Neural cell (in vitro differentiated cells): ENCODE results near the gene OR52H1. TPM values are rescaled to one million over a fixed set of nuclear protein-coding genes. Genes with fewer than 3 reads are reported as not detected.

Experiments used
- H2AFZ ChIP-seq: fragments of 200-600, 300-800 bp; sonication (generic), shearing (Covaris generic); 2 replicates; pipeline ENCODE4 v1.6.0; 2014; ENCODE audit warnings: low read depth, mild to moderate bottlenecking, antibody characterized with exemption, low read length, moderate library complexity
- H3F3A ChIP-seq: fragments of 200-600 bp; shearing (Covaris generic); 2 replicates; pipeline ENCODE4 v1.6.1; 2016; ENCODE audit warnings: mild to moderate bottlenecking, moderate library complexity, mixed read lengths, antibody characterized with exemption, low read length; ENCODE audit not compliant: insufficient read depth, poor library complexity, severe bottlenecking
- H3K27ac ChIP-seq: fragments of 200-600, 300-800 bp; sonication (generic), shearing (Covaris generic); 2 replicates; pipeline ENCODE4 v1.5.1; 2014; ENCODE audit warnings: mild to moderate bottlenecking, low read length, moderate library complexity
- H3K27me3 ChIP-seq: fragments of 300-800, 200-600 bp; sonication (generic), shearing (Covaris generic); 2 replicates; pipeline ENCODE4 v1.6.0; 2014; ENCODE audit warnings: mild to moderate bottlenecking, low read depth, low read length, moderate library complexity; ENCODE audit not compliant: insufficient read depth
- H3K36me3 ChIP-seq: fragments of 300-800, 200-600 bp; sonication (generic), shearing (Covaris generic); 2 replicates; pipeline ENCODE4 v1.5.1; 2014; ENCODE audit warnings: mild to moderate bottlenecking, antibody characterized with exemption, low read length, moderate library complexity; ENCODE audit not compliant: insufficient read depth
- H3K4me2 ChIP-seq: fragments of 300-800, 200-600 bp; sonication (generic), shearing (Covaris generic); 2 replicates; pipeline ENCODE4 v1.6.0; 2014; ENCODE audit warnings: mild to moderate bottlenecking, low read length
- H3K4me3 ChIP-seq: fragments of 300-800, 200-600 bp; sonication (generic), shearing (Covaris generic); 2 replicates; pipeline ENCODE4 v1.5.1; 2014; ENCODE audit warnings: mild to moderate bottlenecking, low read length, moderate library complexity
- H3K79me2 ChIP-seq: fragments of 200-600 bp; shearing (Covaris generic); replicated peaks from 2 replicates; pipeline ENCODE4 v1.6.0; 2014; ENCODE audit warnings: mild to moderate bottlenecking, low read length, moderate library complexity; ENCODE audit not compliant: insufficient read depth
- H3K9ac ChIP-seq: fragments of 300-800, 200-600 bp; sonication (generic), shearing (Covaris generic); 2 replicates; pipeline ENCODE4 v1.6.1; 2016; ENCODE audit warnings: mild to moderate bottlenecking, low read length, mixed read lengths
- H3K9me2 ChIP-seq: fragments of 200-600 bp; shearing (Covaris generic); 2 replicates; pipeline ENCODE4 v1.6.1; 2016; ENCODE audit warnings: mild to moderate bottlenecking, low read length, mixed read lengths; ENCODE audit not compliant: insufficient read depth
- H3K9me3 ChIP-seq: fragments of 200-600, 300-800 bp; sonication (generic), shearing (Covaris generic); 2 replicates; pipeline ENCODE4 v1.6.1; 2016; ENCODE audit warnings: mild to moderate bottlenecking, mixed run types, low read length, moderate library complexity, mixed read lengths
- H4K20me1 ChIP-seq: fragments of 200-600 bp; shearing (Covaris generic); 2 replicates; pipeline ENCODE4 v1.6.1; 2016; ENCODE audit warnings: mild to moderate bottlenecking, mixed run types; ENCODE audit not compliant: insufficient read depth
- EP300 ChIP-seq: fragments of 450-650 bp; conservative IDR thresholded peaks from 2 replicates; pipeline ENCODE4 v1.6.1; 2014; ENCODE audit warnings: antibody characterized with exemption, mild to moderate bottlenecking, moderate library complexity; ENCODE audit not compliant: poor library complexity, severe bottlenecking
- EZH2 ChIP-seq: fragments of 200-600, 300-800 bp; shearing (Covaris generic), sonication (generic); IDR thresholded peaks from 2 replicates; pipeline ENCODE4 v1.6.1; 2014; ENCODE audit warnings: antibody characterized with exemption, low read length, borderline replicate concordance, mild to moderate bottlenecking; ENCODE audit not compliant: insufficient read depth, poor library complexity, severe bottlenecking
- MXI1 ChIP-seq: fragments of 450-650 bp; conservative IDR thresholded peaks from 2 replicates; pipeline ENCODE4 v1.6.1; 2014; ENCODE audit warnings: antibody characterized with exemption, mild to moderate bottlenecking; ENCODE audit not compliant: poor library complexity, severe bottlenecking
- POLR2AphosphoS5 ChIP-seq: IDR thresholded peaks from 2 replicates; pipeline ENCODE4 v1.6.1; 2012
- RAD21 ChIP-seq: fragments of 450-650 bp; conservative IDR thresholded peaks from 2 replicates; pipeline ENCODE4 v1.6.1; 2014; ENCODE audit warnings: antibody characterized with exemption, mild to moderate bottlenecking, moderate library complexity
- SMC3 ChIP-seq: fragments of 450-650 bp; conservative IDR thresholded peaks from 2 replicates; pipeline ENCODE4 v1.6.1; 2014; ENCODE audit warnings: antibody characterized with exemption, mild to moderate bottlenecking, moderate library complexity; ENCODE audit not compliant: poor library complexity
- TAF1 ChIP-seq: IDR thresholded peaks from 2 replicates; pipeline ENCODE4 v1.6.1; 2012; ENCODE audit warnings: low read depth
- polyA plus RNA-seq: library from polyadenylated mRNA; depleted of rRNA; stranded (reverse); fragments of >200 nt; gene quantifications from 2 replicates; pipeline ENCODE4 v1.2.3, GENCODE V29; 2014
- TF ChIP-seq, protein P1 (sequence below): IDR thresholded peaks from 2 replicates; pipeline ENCODE4 v1.6.1; 2012; ENCODE audit warnings: borderline replicate concordance
- TF ChIP-seq, protein P2 (sequence below): fragments of 450-650 bp; IDR thresholded peaks from 2 replicates; pipeline ENCODE4 v1.5.1; 2014; ENCODE audit warnings: antibody characterized with exemption, mild to moderate bottlenecking, moderate library complexity; ENCODE audit not compliant: poor library complexity, severe bottlenecking

OR52H1 gene
- polyA plus RNA-seq, 1 donor from 2014 or later = not detected

DNA sequence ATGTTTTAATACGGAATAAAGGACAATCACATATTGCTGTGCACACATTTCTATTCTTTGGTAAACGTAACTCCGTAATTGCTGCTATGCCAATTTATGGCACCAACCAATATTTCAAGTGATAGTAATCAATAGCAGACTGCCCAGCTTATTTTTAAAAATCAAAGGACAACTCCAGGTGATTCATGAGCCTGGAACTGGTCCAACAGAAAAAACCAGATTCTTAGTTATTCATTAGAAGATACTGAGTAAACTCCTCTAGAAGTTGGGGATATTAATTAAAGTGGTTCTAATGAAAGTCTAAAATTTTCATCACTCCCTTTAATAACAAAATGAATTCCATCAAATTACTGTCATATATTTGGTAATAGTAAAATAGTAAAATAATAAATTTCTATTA, 9.4 kb upstream of the OR52H1 start:
- TF ChIP-seq TAF1 (no peak), EZH2 (no peak), POLR2AphosphoS5 (no peak), RAD21 (no peak), MXI1 (no peak), EP300 (no peak), SMC3 (no peak)
- TF ChIP-seq, protein P1, sequence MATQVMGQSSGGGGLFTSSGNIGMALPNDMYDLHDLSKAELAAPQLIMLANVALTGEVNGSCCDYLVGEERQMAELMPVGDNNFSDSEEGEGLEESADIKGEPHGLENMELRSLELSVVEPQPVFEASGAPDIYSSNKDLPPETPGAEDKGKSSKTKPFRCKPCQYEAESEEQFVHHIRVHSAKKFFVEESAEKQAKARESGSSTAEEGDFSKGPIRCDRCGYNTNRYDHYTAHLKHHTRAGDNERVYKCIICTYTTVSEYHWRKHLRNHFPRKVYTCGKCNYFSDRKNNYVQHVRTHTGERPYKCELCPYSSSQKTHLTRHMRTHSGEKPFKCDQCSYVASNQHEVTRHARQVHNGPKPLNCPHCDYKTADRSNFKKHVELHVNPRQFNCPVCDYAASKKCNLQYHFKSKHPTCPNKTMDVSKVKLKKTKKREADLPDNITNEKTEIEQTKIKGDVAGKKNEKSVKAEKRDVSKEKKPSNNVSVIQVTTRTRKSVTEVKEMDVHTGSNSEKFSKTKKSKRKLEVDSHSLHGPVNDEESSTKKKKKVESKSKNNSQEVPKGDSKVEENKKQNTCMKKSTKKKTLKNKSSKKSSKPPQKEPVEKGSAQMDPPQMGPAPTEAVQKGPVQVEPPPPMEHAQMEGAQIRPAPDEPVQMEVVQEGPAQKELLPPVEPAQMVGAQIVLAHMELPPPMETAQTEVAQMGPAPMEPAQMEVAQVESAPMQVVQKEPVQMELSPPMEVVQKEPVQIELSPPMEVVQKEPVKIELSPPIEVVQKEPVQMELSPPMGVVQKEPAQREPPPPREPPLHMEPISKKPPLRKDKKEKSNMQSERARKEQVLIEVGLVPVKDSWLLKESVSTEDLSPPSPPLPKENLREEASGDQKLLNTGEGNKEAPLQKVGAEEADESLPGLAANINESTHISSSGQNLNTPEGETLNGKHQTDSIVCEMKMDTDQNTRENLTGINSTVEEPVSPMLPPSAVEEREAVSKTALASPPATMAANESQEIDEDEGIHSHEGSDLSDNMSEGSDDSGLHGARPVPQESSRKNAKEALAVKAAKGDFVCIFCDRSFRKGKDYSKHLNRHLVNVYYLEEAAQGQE = no peak
- TF ChIP-seq, protein P2, sequence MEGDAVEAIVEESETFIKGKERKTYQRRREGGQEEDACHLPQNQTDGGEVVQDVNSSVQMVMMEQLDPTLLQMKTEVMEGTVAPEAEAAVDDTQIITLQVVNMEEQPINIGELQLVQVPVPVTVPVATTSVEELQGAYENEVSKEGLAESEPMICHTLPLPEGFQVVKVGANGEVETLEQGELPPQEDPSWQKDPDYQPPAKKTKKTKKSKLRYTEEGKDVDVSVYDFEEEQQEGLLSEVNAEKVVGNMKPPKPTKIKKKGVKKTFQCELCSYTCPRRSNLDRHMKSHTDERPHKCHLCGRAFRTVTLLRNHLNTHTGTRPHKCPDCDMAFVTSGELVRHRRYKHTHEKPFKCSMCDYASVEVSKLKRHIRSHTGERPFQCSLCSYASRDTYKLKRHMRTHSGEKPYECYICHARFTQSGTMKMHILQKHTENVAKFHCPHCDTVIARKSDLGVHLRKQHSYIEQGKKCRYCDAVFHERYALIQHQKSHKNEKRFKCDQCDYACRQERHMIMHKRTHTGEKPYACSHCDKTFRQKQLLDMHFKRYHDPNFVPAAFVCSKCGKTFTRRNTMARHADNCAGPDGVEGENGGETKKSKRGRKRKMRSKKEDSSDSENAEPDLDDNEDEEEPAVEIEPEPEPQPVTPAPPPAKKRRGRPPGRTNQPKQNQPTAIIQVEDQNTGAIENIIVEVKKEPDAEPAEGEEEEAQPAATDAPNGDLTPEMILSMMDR = no peak
- Histone ChIP-seq H3K79me2 (no peaks in the 10 kb centered on the region), H3K4me3 (no peak overlapping the region), H4K20me1 (no peaks in the 10 kb centered on the region), H2AFZ (no peak overlapping the region), H3F3A (no peaks in the 10 kb centered on the region), H3K9me3 (no peaks in the 10 kb centered on the region), H3K9me2 (no peaks in the 10 kb centered on the region), H3K9ac (no peak overlapping the region), H3K4me2 (no peak overlapping the region), H3K36me3 (no peaks in the 10 kb centered on the region), H3K27ac (no peak overlapping the region), H3K27me3 (no peaks in the 10 kb centered on the region)

DNA sequence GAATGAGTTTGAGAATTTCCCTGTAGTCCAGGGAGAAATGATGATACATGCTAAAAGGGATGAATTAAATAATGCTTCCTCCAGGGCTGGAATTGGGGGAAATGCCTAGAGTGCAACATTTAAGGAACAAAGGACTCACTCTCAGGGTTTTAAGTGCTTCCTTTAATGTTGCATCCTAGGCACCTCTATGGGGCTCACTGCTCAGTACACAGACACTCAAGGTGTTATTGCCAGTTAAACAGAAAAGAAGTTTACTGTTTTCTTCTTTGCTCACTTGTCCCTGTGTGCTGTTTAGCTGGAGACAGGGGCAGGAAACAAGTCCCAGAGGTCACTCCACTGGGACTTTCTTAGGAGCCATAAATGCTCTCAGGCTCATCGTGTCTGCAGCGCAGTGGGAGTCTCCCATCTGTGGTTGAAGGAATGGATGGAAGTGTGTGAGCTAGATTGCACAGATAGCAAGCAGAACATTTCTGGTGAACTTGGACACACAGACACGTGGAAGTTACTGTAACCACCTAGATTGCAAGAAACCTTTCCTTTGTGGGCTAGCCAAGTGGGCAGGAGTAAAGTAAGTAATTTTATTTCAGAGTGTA, 8.4 kb upstream of the OR52H1 start:
- Histone ChIP-seq H3K9me2 (no peaks in the 10 kb centered on the region), H4K20me1 (no peaks in the 10 kb centered on the region), H3K36me3 (no peaks in the 10 kb centered on the region), H3K9me3 (no peaks in the 10 kb centered on the region), H3K27ac (no peak overlapping the region), H3F3A (no peaks in the 10 kb centered on the region), H3K4me3 (no peak overlapping the region), H2AFZ (no peak overlapping the region), H3K27me3 (no peaks in the 10 kb centered on the region), H3K79me2 (no peaks in the 10 kb centered on the region), H3K9ac (no peak overlapping the region), H3K4me2 (no peak overlapping the region)
- TF ChIP-seq POLR2AphosphoS5 = no peak
- TF ChIP-seq RAD21 = no peak
- TF ChIP-seq, protein P2 = no peak
- no peak for TF ChIP-seq EP300
